GM06990 (cell line): ENCODE results near the gene TEKT3.

Source experiments
- DNase-seq: peaks from one replicate; pipeline ENCODE4 v3.0.0-alpha.2; 2011; ENCODE audit not compliant: insufficient read length; ENCODE audit errors: extremely low read depth
- H3K27me3 ChIP-seq: replicated peaks from 2 replicates; pipeline ENCODE4 v1.6.0; 2011; ENCODE audit warnings: low read length; ENCODE audit not compliant: control insufficient read depth, insufficient read depth
- H3K36me3 ChIP-seq: 2 replicates; pipeline ENCODE4 v1.5.1; 2011; ENCODE audit warnings: low read length; ENCODE audit not compliant: control insufficient read depth, insufficient read depth
- H3K4me3 ChIP-seq: replicated peaks from 2 replicates; pipeline ENCODE4 v1.5.1; 2011; ENCODE audit warnings: low read depth, mild to moderate bottlenecking, control low read depth, low read length
- TF ChIP-seq, protein P1 (sequence below): IDR thresholded peaks from 2 replicates; pipeline ENCODE4 v1.5.1; 2011; ENCODE audit warnings: low read length, control low read depth, mild to moderate bottlenecking, inconsistent platforms; ENCODE audit not compliant: insufficient read depth, poor library complexity, severe bottlenecking

The TEKT3 gene

DNA sequence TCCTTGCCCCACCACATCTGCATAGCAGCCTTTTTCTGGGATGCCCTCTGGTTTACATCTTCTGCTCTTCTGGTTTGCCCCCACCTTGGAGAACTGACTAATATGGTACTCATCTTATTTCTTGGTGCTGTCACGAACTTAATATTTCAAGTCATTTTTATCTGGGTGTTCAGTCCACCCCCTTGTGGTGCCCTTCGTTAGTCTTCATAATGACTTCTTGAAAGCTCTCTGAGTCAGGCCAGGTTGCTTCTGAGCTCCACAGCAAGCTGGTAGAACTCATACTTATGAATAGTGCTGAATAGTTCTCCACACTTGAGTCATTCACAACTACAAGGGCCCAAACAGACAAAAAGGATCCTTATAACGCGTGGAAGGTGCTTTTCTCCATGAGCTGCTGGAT is 35.8 kb upstream of the TEKT3 start:
- TF ChIP-seq, protein P1, sequence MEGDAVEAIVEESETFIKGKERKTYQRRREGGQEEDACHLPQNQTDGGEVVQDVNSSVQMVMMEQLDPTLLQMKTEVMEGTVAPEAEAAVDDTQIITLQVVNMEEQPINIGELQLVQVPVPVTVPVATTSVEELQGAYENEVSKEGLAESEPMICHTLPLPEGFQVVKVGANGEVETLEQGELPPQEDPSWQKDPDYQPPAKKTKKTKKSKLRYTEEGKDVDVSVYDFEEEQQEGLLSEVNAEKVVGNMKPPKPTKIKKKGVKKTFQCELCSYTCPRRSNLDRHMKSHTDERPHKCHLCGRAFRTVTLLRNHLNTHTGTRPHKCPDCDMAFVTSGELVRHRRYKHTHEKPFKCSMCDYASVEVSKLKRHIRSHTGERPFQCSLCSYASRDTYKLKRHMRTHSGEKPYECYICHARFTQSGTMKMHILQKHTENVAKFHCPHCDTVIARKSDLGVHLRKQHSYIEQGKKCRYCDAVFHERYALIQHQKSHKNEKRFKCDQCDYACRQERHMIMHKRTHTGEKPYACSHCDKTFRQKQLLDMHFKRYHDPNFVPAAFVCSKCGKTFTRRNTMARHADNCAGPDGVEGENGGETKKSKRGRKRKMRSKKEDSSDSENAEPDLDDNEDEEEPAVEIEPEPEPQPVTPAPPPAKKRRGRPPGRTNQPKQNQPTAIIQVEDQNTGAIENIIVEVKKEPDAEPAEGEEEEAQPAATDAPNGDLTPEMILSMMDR = no peak
- Histone ChIP-seq H3K36me3 (no peaks in the 10 kb centered on the region), H3K27me3 (no peaks in the 10 kb centered on the region), H3K4me3 (no peak overlapping the region)
- DNase-seq = no peak

DNA sequence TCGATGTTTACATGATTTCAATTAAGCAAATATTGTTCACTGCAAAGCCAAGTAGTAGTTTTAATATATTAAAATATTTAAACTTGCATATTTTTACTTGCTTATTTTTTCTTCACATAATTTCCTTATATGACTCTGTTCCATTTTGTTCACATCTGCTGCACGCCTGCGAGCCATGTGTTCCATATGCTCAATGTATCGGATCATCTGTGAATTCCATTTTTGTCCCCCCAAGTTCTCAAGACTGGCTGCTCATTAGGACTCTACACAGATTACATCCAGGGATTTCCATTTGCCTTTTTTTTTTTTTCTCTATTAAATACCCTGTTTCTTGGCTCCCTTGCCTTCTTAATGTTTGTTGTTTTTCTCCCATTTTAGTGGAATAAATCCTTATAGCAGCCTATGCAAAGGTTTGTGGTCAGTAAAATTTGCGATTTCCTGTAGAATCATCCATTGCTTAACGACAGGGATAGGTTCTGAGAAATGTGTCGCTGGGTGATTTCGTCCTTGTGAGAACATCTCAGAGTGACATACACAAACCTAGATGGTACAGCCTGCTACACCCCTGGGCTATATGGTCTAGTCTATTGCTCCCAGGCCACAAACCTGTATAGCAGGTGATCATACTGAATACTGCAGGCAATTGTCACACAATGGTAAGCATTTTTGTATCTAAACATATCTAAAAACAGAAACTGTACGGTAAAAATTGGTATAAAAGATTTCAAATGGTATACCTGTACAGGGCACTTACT is 30.2 kb upstream of the TEKT3 start:
- no peaks in the 10 kb centered on the region for H3K36me3 ChIP-seq
- no peak overlapping the region for H3K4me3 ChIP-seq
- H3K27me3 ChIP-seq = no peaks in the 10 kb centered on the region
- DNase-seq = no peak
- TF ChIP-seq, protein P1 = no peak

DNA sequence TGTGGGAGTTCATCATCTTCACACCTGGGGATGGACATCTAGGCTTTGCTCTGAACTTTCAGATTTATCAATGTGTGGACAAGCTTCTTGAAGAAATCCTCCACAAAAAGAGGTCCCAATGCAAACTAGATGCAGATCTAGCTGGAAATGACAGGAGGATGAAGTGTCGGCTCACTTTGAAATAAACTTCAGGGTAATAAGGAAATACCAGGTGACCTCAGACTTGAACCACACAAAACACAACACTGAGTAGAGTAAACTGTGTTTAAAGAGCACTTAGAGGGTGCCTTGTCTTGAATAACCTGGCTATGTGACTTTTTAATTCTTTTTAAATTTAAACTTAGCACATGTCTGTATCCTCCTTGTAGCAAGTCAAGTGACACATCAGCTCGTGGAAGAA is 27.2 kb upstream of the TEKT3 start:
- DNase-seq = no peak
- Histone ChIP-seq H3K36me3 (no peaks in the 10 kb centered on the region), H3K27me3 (no peaks in the 10 kb centered on the region), H3K4me3 (no peak overlapping the region)
- TF ChIP-seq, protein P1 = no peak

DNA sequence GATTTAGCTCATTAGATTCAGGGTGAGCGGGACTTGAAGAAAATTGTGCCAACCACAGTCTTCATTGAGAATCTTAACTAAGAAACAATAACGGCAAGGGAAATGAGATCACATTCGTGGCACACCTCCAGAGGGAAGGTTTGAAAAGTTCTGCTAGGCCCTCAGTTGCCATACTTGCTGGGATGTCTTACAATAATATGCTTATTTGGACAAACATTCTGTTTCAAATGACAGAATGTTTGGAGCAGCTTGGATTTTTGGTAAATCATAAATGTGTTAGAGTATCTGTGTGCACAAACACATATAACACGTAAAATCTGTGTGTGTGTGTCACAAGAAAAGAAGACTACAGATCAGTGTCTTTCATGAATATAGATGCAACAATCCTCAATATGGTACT is 24.6 kb upstream of the TEKT3 start:
- no peak overlapping the region for H3K4me3 ChIP-seq
- H3K27me3 ChIP-seq = no peaks in the 10 kb centered on the region
- TF ChIP-seq, protein P1 = no peak
- H3K36me3 ChIP-seq = no peaks in the 10 kb centered on the region
- DNase-seq = no peak

DNA sequence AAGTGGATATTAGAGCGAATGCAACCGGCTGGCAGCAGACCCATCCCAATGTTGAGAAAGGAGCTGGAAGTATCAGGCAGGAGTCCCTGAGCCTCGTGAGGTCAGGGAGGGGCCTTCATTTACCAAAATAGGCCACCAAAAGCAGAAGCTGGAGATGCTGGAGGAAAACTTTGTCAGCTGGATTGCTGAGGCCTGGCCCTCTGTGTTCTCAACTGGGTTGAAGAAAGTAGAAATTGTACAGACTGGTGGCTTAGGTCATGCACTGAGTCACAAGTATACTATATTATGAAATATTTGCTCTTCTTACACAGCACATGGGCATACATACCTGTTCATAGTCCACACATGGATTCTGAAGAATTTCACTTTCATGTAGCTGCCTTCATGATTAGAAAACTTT is 23.2 kb upstream of the TEKT3 start:
- no peak for DNase-seq
- H3K4me3 ChIP-seq = no peak overlapping the region
- TF ChIP-seq, protein P1 = no peak
- H3K27me3 ChIP-seq = no peaks in the 10 kb centered on the region
- no peaks in the 10 kb centered on the region for H3K36me3 ChIP-seq

DNA sequence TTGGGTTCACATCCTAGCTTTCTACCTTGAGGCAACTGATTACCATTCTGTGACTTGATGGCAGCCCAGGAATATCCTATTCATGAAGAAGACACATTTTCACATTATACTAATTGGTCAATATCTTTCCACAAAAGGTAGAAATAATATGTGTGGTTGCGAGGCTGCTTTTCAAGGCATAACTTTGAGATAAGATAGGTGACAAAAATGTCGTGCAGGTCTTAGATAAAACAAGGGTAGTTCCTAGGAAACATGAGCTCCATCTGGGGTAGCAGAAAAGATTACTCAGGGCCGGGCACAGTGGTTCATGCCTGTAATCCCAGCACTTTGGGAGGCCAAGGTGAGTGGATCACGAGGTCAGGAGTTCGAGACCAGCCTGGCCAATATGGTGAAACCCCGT is 22.3 kb upstream of the TEKT3 start:
- TF ChIP-seq, protein P1 = no peak
- Histone ChIP-seq H3K36me3 (no peaks in the 10 kb centered on the region), H3K4me3 (no peak overlapping the region), H3K27me3 (no peaks in the 10 kb centered on the region)
- no peak for DNase-seq
